Ishikawa (cell line): ENCODE measurements around the gene TSPAN11.

Experiments used
- EGR1 ChIP-seq: IDR thresholded peaks from 2 replicates; pipeline ENCODE4 v1.6.1; 2012
- NFIC ChIP-seq: IDR thresholded peaks from 2 replicates; pipeline ENCODE4 v1.6.1; 2012
- RAD21 ChIP-seq: IDR thresholded peaks from 2 replicates; pipeline ENCODE4 v1.6.1; 2012; ENCODE audit warnings: low read depth
- TAF1 ChIP-seq: IDR thresholded peaks from 2 replicates; pipeline ENCODE4 v1.6.1; 2012; ENCODE audit warnings: low read depth, mild to moderate bottlenecking
- ZBTB7A ChIP-seq: IDR thresholded peaks from 2 replicates; pipeline ENCODE4 v1.6.1; 2012; ENCODE audit warnings: low read depth
- TF ChIP-seq, protein P1 (sequence below): IDR thresholded peaks from 2 replicates; pipeline ENCODE4 v1.6.1; 2012
- TF ChIP-seq, protein P2 (sequence below): IDR thresholded peaks from 2 replicates; pipeline ENCODE4 v1.6.1; 2012

DNA sequence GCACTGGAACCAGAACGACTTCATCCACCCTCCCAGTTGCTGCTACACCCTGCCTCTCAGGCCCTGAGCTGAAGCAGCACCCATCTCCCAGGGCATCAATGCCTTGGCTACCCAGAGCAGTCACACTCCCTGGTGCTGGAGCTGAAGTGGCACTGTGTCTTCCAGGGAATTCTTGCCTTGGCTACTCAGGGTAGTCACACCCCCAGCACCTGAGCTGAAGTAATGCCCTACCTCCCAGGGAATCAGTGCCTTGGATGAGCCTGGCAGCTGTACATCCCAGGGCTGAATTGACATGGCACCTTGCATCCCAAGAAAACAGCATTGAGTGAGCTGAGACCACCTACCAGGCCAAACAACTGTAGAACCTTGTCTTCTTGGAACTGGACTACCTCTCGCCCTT lies 41.2 kb upstream of the TSPAN11 start:
- TF ChIP-seq EGR1, result no peak
- no peak for TF ChIP-seq ZBTB7A
- TF ChIP-seq, protein P1, sequence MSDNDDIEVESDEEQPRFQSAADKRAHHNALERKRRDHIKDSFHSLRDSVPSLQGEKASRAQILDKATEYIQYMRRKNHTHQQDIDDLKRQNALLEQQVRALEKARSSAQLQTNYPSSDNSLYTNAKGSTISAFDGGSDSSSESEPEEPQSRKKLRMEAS, result no peak
- no peak for TF ChIP-seq TAF1
- TF ChIP-seq, protein P2, sequence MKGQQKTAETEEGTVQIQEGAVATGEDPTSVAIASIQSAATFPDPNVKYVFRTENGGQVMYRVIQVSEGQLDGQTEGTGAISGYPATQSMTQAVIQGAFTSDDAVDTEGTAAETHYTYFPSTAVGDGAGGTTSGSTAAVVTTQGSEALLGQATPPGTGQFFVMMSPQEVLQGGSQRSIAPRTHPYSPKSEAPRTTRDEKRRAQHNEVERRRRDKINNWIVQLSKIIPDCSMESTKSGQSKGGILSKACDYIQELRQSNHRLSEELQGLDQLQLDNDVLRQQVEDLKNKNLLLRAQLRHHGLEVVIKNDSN, result no peak
- no peak for TF ChIP-seq NFIC
- TF ChIP-seq RAD21, result no peak
